PC-9 (cell line): ENCODE data around the gene DBX2.

Source experiments
- EZH2 ChIP-seq: fragments of 200-600 bp; sonication (generic); IDR thresholded peaks from 2 replicates; pipeline ENCODE4 v1.8.0; 2017; ENCODE audit warnings: antibody characterized with exemption, low read depth
- TF ChIP-seq, protein P1 (sequence below): fragments of 200-600 bp; sonication (generic); conservative IDR thresholded peaks from 2 replicates; pipeline ENCODE4 v1.6.1; 2017; ENCODE audit warnings: mixed run types, antibody characterized with exemption, mild to moderate bottlenecking, moderate library complexity

- TF ChIP-seq, protein P1, sequence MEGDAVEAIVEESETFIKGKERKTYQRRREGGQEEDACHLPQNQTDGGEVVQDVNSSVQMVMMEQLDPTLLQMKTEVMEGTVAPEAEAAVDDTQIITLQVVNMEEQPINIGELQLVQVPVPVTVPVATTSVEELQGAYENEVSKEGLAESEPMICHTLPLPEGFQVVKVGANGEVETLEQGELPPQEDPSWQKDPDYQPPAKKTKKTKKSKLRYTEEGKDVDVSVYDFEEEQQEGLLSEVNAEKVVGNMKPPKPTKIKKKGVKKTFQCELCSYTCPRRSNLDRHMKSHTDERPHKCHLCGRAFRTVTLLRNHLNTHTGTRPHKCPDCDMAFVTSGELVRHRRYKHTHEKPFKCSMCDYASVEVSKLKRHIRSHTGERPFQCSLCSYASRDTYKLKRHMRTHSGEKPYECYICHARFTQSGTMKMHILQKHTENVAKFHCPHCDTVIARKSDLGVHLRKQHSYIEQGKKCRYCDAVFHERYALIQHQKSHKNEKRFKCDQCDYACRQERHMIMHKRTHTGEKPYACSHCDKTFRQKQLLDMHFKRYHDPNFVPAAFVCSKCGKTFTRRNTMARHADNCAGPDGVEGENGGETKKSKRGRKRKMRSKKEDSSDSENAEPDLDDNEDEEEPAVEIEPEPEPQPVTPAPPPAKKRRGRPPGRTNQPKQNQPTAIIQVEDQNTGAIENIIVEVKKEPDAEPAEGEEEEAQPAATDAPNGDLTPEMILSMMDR = no peak
- TF ChIP-seq EZH2 = no peak
Measured at GRCh38 chr12:45049912-45050750, 768 bp downstream of the DBX2 start.
